ENCODE measurements around the gene SLC49A4. TPM values are rescaled to one million over a fixed set of nuclear protein-coding genes. Genes with fewer than 3 reads are reported as not detected.

The SLC49A4 gene
- total and polyA plus RNA-seq, 3 donors from 2014 or later, result 12.4 to 23.7 (median 17.7) TPM

DNA sequence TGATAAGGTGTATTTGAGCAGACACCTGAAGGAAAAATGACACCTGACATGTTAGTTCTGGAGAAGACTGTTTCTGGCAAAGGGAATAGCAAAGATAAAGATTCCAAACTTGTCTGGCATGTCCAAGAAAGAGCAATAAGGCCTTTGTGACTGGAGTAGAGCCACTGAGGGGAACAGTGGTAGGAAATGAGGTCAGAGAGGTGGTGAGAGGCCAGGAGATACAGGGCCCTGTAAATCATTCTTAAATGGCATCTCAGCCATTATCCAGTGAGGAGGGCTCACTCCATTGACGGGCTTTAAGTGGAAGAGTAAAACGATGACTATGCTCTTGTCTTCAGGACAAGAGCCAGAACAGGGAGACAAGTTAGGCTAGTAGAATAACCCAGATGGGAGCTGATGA is 4.5 kb downstream of the SLC49A4 start:
- Histone ChIP-seq H3K4me3 (no peak overlapping the region), H3K36me3 (ENCODE audit: low read depth, missing control alignments) (no peaks in the 10 kb centered on the region), H3K27ac (no peak overlapping the region), H3K9me3 (no peaks in the 10 kb centered on the region), H3K27me3 (no peaks in the 10 kb centered on the region), H3K4me1 (peaks cover 11% of the 10 kb centered on the region)
- WGBS, 2 donors, result 80 to 88% methylated on average over 2 of the region's 2 CpGs
- TF ChIP-seq, protein P1, sequence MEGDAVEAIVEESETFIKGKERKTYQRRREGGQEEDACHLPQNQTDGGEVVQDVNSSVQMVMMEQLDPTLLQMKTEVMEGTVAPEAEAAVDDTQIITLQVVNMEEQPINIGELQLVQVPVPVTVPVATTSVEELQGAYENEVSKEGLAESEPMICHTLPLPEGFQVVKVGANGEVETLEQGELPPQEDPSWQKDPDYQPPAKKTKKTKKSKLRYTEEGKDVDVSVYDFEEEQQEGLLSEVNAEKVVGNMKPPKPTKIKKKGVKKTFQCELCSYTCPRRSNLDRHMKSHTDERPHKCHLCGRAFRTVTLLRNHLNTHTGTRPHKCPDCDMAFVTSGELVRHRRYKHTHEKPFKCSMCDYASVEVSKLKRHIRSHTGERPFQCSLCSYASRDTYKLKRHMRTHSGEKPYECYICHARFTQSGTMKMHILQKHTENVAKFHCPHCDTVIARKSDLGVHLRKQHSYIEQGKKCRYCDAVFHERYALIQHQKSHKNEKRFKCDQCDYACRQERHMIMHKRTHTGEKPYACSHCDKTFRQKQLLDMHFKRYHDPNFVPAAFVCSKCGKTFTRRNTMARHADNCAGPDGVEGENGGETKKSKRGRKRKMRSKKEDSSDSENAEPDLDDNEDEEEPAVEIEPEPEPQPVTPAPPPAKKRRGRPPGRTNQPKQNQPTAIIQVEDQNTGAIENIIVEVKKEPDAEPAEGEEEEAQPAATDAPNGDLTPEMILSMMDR (IDR thresholded peaks at IDR 0.05), result no peak
- TF ChIP-seq POLR2A (IDR thresholded peaks at IDR 0.05), result no peak
- DNase-seq, result no peak
- intact Hi-C loops (cut with DNase I; ENCODE audit: low total_unique reads), result no loop called here

DNA sequence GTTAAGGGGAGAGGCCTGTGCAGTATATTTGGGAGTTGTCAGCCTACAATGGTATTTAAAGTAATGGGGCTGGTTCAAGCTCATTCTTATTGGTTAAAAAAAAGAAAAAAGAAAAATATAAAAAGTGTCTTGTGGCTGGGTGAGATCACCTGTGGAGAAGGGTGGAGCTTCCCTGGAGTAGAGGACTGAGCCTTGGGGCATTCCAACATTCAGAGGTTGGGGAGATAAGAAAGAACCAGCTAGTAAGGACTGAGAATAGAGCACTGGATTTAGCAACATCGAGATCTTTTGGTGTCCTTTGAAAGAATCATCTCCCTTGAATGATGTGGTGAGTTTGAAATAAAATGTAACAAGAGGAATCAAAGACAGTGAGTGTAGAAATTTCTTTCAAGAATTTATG is 5.2 kb downstream of the SLC49A4 start:
- H3K9me3 ChIP-seq, result no peaks in the 10 kb centered on the region
- no peak for TF ChIP-seq POLR2A (IDR thresholded peaks at IDR 0.05)
- TF ChIP-seq, protein P1 (IDR thresholded peaks at IDR 0.05), result no peak
- intact Hi-C loops (cut with DNase I; ENCODE audit: low total_unique reads), result no loop called here
- peaks cover 11% of the 10 kb centered on the region for H3K4me1 ChIP-seq
- no peak overlapping the region for H3K27ac ChIP-seq
- no peak overlapping the region for H3K4me3 ChIP-seq
- H3K27me3 ChIP-seq, result no peaks in the 10 kb centered on the region
- 61 to 73% methylated on average over 1 of the region's 1 CpG for WGBS, 2 donors
- no peak for DNase-seq
- H3K36me3 ChIP-seq (ENCODE audit: low read depth, missing control alignments), result no peaks in the 10 kb centered on the region

DNA sequence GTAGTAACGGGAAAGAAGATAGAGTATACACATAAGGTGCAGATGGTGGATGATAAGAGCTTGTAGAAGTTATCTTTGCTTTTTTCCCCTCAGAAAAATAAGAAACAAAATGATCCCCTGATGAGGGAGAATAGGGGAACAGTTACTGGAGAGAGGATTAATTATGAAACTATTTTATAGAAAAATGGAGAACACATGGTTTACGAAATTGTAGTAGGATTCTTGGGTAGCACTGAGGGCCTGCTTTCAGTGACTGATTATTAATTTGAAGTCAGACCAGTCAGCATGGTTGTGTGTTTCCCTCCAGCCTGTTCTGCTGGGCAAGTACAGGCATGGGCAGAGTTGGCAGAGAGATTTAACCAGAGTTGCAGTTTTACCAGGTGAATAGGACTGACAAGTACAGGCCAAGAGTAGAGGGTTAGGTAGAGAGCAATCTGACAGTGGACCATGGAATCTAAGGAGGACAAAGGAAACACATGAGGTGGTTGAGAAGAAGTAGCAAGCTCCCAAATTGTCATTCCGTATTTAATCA is 5.9 kb downstream of the SLC49A4 start:
- H3K27ac ChIP-seq, result no peak overlapping the region
- no peak overlapping the region for H3K4me3 ChIP-seq
- H3K9me3 ChIP-seq, result no peaks in the 10 kb centered on the region
- WGBS, 2 donors, result 88% methylated on average over 3 of the region's 3 CpGs
- H3K4me1 ChIP-seq, result peaks cover 10% of the 10 kb centered on the region
- no peaks in the 10 kb centered on the region for H3K27me3 ChIP-seq
- no peak for DNase-seq
- no peaks in the 10 kb centered on the region for H3K36me3 ChIP-seq (ENCODE audit: low read depth, missing control alignments)
- no peak for TF ChIP-seq POLR2A (IDR thresholded peaks at IDR 0.05)
- TF ChIP-seq, protein P1 (IDR thresholded peaks at IDR 0.05), result no peak
- intact Hi-C loops (cut with DNase I; ENCODE audit: low total_unique reads), result no loop called here

DNA sequence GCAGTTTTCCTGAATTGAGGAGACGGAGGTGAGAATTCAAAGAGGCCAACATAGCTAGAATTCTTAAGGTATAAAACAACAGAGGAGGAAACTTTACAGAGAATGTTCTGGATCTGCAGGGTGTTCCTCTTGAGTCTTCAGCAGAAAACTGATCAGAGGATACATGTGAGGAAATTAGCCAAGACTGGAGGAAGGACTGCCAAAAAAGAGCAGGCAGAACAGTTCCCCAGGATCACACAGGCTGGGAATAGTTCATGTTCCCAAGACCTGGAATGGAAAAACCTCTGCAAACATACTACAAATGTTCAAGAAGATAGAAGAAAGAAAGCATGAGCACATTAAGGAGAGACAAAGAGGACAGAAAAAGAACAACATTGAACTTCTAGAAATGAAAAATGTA is 7.5 kb downstream of the SLC49A4 start:
- Histone ChIP-seq H3K36me3 (ENCODE audit: low read depth, missing control alignments) (no peaks in the 10 kb centered on the region), H3K27ac (peak overlapping the region in 1 of 2 donors; percentile 55), H3K4me3 (no peak overlapping the region), H3K9me3 (no peaks in the 10 kb centered on the region), H3K27me3 (no peaks in the 10 kb centered on the region), H3K4me1 (no peaks in the 10 kb centered on the region)
- intact Hi-C loops (cut with DNase I; ENCODE audit: low total_unique reads), result no loop called here
- WGBS, 2 donors, result 60 to 70% methylated on average over 1 of the region's 1 CpG
- no peak for TF ChIP-seq POLR2A (IDR thresholded peaks at IDR 0.05)
- TF ChIP-seq, protein P1 (IDR thresholded peaks at IDR 0.05), result no peak
- DNase-seq, result no peak

DNA sequence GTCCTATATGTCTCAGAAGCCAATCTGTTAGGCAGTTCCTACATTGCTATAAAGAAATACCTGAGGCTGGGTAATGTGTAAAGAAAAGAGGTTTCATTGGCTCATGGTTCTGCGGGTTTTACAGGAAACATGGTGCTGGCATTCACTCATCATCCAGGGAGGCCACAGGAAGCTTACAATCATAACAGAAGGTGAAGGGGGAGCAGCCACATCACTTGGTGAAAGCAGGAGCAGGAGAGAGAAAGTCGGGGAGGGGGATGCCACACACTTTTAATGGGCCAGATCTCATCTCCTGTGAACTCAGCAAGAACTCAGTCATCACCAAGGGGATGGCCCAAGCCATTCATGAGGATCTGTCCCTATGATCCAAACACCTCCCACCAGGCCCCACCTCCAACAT is 9.1 kb downstream of the SLC49A4 start:
- Histone ChIP-seq H3K9me3 (no peaks in the 10 kb centered on the region), H3K27me3 (no peaks in the 10 kb centered on the region), H3K27ac (no peak overlapping the region), H3K4me3 (no peak overlapping the region), H3K36me3 (ENCODE audit: low read depth, missing control alignments) (no peaks in the 10 kb centered on the region), H3K4me1 (no peaks in the 10 kb centered on the region)
- intact Hi-C loops (cut with DNase I; ENCODE audit: low total_unique reads), result no loop called here
- DNase-seq, result no peak
- no peak for TF ChIP-seq POLR2A (IDR thresholded peaks at IDR 0.05)
- TF ChIP-seq, protein P1 (IDR thresholded peaks at IDR 0.05), result no peak
- 92 to 95% methylated on average over 2 of the region's 2 CpGs for WGBS, 2 donors

Data from testis (tissue), 3 donors.